ENCODE measurements around the gene ICAM5. TPM values are rescaled to one million over a fixed set of nuclear protein-coding genes. Genes with fewer than 3 reads are reported as not detected.

ICAM5 gene
- total and polyA plus RNA-seq, 4 donors: 4.1 to 32.1 (median 18.6) TPM

DNA sequence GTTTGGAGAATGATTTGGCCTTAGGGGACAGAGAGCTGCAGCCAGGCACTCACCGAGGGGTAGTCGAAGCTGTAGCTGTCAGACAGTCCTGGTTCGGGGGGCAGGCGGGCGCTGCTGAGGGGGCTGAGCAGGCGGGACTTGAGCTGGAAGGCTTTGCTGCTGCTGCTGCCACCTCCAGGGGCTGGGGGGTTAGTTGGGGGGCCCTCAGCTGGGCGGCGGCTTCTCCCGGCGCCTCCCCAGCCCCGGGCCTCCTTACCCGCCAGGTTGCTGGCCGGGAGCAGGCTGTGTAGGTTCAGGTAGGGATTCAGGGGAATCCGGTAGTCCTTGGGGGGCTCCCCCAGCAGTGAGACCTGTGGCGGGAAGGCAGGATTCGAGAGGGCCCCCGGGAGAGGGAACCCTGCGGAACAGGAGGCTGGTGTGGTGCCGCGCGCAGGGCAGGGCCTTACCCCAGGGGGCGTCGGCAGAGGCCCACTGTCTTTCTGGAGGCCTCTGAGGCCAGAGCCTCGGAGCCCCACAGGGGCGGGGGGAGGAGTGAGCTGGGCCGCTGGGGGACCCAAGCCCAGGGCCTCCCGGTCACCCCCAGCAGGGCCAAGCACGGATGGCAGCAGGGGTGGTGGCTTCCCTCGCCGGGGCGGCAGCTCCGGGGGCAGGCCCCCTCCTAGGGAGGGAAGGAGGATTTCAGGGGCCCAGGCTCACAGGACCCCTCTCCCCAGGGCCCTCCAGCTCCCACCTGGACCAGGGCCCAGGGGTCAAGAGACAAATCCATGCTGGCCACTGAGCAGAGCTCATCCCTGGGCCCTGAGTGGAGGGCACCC, 31.1 kb downstream of the ICAM5 start:
- Histone ChIP-seq H3K9ac (ENCODE audit: insufficient read depth in 1 of 2, low read length in 2 of 2) (no peak overlapping the region), H3K4me3 (no peak overlapping the region), H3K4me1 (ENCODE audit: control insufficient read depth in 5 of 5, insufficient read depth in 5 of 5, low read length in 5 of 5) (peaks cover 0 to 4% (median 0%) of the 10 kb centered on the region in 5 donors), H3K9me3 (ENCODE audit: control insufficient read depth in 4 of 4, insufficient read depth in 3 of 4, low read length in 3 of 4) (no peaks in the 10 kb centered on the region), H3K36me3 (ENCODE audit: control insufficient read depth in 4 of 4, insufficient read depth in 4 of 4, low read length in 4 of 4) (peaks cover 8 to 74% (median 25%) of the 10 kb centered on the region in 4 donors), H3K27me3 (ENCODE audit: control insufficient read depth in 3 of 3, insufficient read depth in 3 of 3, low read length in 2 of 3) (no peaks in the 10 kb centered on the region), H3K27ac (ENCODE audit: low read depth in 1 of 2, low read length in 1 of 2) (no peak overlapping the region)
- 95 to 96% methylated on average over 31 to 32 of the region's 32 CpGs for WGBS, 2 donors
- TF ChIP-seq, protein P1, sequence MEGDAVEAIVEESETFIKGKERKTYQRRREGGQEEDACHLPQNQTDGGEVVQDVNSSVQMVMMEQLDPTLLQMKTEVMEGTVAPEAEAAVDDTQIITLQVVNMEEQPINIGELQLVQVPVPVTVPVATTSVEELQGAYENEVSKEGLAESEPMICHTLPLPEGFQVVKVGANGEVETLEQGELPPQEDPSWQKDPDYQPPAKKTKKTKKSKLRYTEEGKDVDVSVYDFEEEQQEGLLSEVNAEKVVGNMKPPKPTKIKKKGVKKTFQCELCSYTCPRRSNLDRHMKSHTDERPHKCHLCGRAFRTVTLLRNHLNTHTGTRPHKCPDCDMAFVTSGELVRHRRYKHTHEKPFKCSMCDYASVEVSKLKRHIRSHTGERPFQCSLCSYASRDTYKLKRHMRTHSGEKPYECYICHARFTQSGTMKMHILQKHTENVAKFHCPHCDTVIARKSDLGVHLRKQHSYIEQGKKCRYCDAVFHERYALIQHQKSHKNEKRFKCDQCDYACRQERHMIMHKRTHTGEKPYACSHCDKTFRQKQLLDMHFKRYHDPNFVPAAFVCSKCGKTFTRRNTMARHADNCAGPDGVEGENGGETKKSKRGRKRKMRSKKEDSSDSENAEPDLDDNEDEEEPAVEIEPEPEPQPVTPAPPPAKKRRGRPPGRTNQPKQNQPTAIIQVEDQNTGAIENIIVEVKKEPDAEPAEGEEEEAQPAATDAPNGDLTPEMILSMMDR (IDR thresholded peaks at IDR 0.05; ENCODE audit: control extremely low read depth, extremely low read depth): no peak
- ATAC-seq (ENCODE audit: insufficient read depth, low FRiP score) (no peak), DNase-seq (no peak)

GRCh38 chr19:10321417-10321797, 31.7 kb downstream of the ICAM5 start:
- no peaks in the 10 kb centered on the region for H3K27me3 ChIP-seq (ENCODE audit: control insufficient read depth in 3 of 3, insufficient read depth in 3 of 3, low read length in 2 of 3)

DNA sequence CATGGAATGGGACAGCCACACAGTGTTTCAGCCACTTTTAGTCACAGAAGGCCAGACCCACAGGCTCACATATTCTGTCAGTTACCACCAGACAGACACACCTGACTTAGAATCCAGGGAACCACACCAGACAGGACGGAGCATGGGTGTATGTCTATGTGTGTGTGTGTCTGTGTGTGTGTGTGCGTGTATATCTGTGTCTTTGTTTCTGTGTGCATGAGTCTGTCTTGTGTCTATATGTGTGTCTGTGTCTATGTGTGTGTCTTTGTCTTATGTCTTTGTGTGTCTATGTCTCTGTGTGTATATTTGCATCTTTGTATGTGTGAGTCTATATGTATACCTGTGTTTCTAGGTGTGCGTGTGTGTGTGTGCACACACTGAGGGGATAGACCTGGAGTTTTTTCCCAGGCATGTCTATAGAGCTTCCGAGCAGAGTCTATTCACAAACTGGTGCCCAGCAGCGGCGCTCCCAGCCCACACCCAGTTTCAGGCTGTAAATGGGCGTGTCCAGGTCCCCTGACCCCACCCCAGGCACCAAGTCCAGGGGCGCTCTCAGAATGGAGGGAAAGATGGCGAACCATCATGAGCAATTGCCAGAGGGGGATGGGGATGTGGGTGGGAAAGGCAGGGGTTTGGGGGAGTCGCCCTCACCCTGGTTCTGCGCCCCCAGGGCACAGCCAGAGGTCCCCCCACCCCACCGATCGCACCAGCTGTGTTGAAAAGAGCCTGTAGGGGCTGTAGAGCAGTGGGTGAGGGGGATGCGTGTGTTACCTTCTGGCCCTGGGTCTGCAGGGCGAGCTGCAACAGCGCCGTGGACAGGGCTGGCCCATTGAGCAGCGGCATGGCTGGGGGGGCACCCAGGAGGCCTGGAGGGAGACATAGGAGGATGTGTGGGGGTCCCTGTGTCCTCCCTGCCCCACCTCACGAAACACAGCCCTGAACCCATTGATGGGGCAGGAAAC, 32.4 kb downstream of the ICAM5 start:
- DNase-seq: no peak
- H3K27ac ChIP-seq (ENCODE audit: low read depth in 1 of 2, low read length in 1 of 2): no peak overlapping the region
- WGBS, 2 donors: 93 to 96% methylated on average over 18 to 19 of the region's 19 CpGs
- peaks cover 8 to 82% (median 28%) of the 10 kb centered on the region in 4 donors for H3K36me3 ChIP-seq (ENCODE audit: control insufficient read depth in 4 of 4, insufficient read depth in 4 of 4, low read length in 4 of 4)
- H3K9me3 ChIP-seq (ENCODE audit: control insufficient read depth in 4 of 4, insufficient read depth in 3 of 4, low read length in 3 of 4): no peaks in the 10 kb centered on the region
- no peaks in the 10 kb centered on the region for H3K27me3 ChIP-seq (ENCODE audit: control insufficient read depth in 3 of 3, insufficient read depth in 3 of 3, low read length in 2 of 3)
- TF ChIP-seq, protein P1 (IDR thresholded peaks at IDR 0.05; ENCODE audit: control extremely low read depth, extremely low read depth): no peak
- H3K4me1 ChIP-seq (ENCODE audit: control insufficient read depth in 5 of 5, insufficient read depth in 5 of 5, low read length in 5 of 5): no peaks in the 10 kb centered on the region
- H3K4me3 ChIP-seq: no peak overlapping the region
- no peak overlapping the region for H3K9ac ChIP-seq (ENCODE audit: insufficient read depth in 1 of 2, low read length in 2 of 2)
- ATAC-seq (ENCODE audit: insufficient read depth, low FRiP score): no peak

More at GRCh38 chr19:10321417-10321797, 31.7 kb downstream of the ICAM5 start:
- no peak overlapping the region for H3K27ac ChIP-seq (ENCODE audit: low read depth in 1 of 2, low read length in 1 of 2)
- H3K36me3 ChIP-seq (ENCODE audit: control insufficient read depth in 4 of 4, insufficient read depth in 4 of 4, low read length in 4 of 4): peaks cover 8 to 79% (median 25%) of the 10 kb centered on the region in 4 donors
- no peaks in the 10 kb centered on the region for H3K4me1 ChIP-seq (ENCODE audit: control insufficient read depth in 5 of 5, insufficient read depth in 5 of 5, low read length in 5 of 5)
- H3K9ac ChIP-seq (ENCODE audit: insufficient read depth in 1 of 2, low read length in 2 of 2): no peak overlapping the region
- 78 to 85% methylated on average over 11 of the region's 11 CpGs for WGBS, 2 donors
- TF ChIP-seq, protein P1 (IDR thresholded peaks at IDR 0.05; ENCODE audit: control extremely low read depth, extremely low read depth): no peak
- no peak overlapping the region for H3K4me3 ChIP-seq
- no peaks in the 10 kb centered on the region for H3K9me3 ChIP-seq (ENCODE audit: control insufficient read depth in 4 of 4, insufficient read depth in 3 of 4, low read length in 3 of 4)
- no peak for ATAC-seq (ENCODE audit: insufficient read depth, low FRiP score)
- DNase-seq: no peak

Data from lung (tissue), 12 donors.